Lung (tissue), 12 donors: ENCODE results near the gene TIAM2. TPM values are rescaled to one million over a fixed set of nuclear protein-coding genes. Genes with fewer than 3 reads are reported as not detected.

Source experiments
- ATAC-seq: fragments of 200-7000 bp; cut with Tn5 transposase; one replicate; pipeline ENCODE4 v1.9.1; 2020; ENCODE audit warnings: moderate number of reproducible peaks; ENCODE audit not compliant: insufficient read depth, low FRiP score
- DNase-seq, 3 donors: peaks; one replicate each; pipeline ENCODE4 v3.0.0-alpha.2; 2013 to 2017
- H3K27ac ChIP-seq, 2 donors: one replicate each; pipeline ENCODE4 v1.5.1; 2013; ENCODE audit warnings: mild to moderate bottlenecking in 2 of 2, moderate library complexity in 2 of 2, control low read depth in 1 of 2, inconsistent platforms in 1 of 2, low read depth in 1 of 2, low read length in 1 of 2
- H3K27me3 ChIP-seq, 3 donors: one replicate each; pipeline ENCODE4 v1.5.1; 2013; ENCODE audit warnings: low read length in 2 of 3; ENCODE audit not compliant: control insufficient read depth in 3 of 3, insufficient read depth in 3 of 3
- H3K36me3 ChIP-seq, 4 donors: one replicate each; pipeline ENCODE4 v1.5.1; 2013; ENCODE audit warnings: low read length in 4 of 4, mild to moderate bottlenecking in 1 of 4, moderate library complexity in 1 of 4; ENCODE audit not compliant: control insufficient read depth in 4 of 4, insufficient read depth in 4 of 4
- H3K4me1 ChIP-seq, 5 donors: one replicate each; pipeline ENCODE4 v1.5.1; 2013; ENCODE audit warnings: low read length in 5 of 5, mild to moderate bottlenecking in 2 of 5, moderate library complexity in 1 of 5; ENCODE audit not compliant: control insufficient read depth in 5 of 5, insufficient read depth in 5 of 5
- H3K4me3 ChIP-seq: one replicate; pipeline ENCODE4 v1.5.1; 2013; ENCODE audit warnings: mild to moderate bottlenecking, control low read depth, moderate library complexity
- H3K9ac ChIP-seq, 2 donors: one replicate each; pipeline ENCODE4 v1.5.1; 2013; ENCODE audit warnings: low read length in 2 of 2, control low read depth in 1 of 2; ENCODE audit not compliant: insufficient read depth in 1 of 2
- H3K9me3 ChIP-seq, 4 donors: one replicate each; pipeline ENCODE4 v1.5.1; 2013; ENCODE audit warnings: low read length in 3 of 4, mild to moderate bottlenecking in 1 of 4, moderate library complexity in 1 of 4; ENCODE audit not compliant: control insufficient read depth in 4 of 4, insufficient read depth in 3 of 4
- CTCF ChIP-seq: IDR thresholded peaks from 2 replicates; pipeline ENCODE4 v1.5.1; 2012; ENCODE audit warnings: mild to moderate bottlenecking; ENCODE audit errors: control extremely low read depth, extremely low read depth
- WGBS, 2 donors: extraction: QIAGEN DNeasy Blood & Tissue Kit; methylation state at CpG; one replicate each; pipeline ENCODE4 v1.1.7; 2013; 5-methylcytosine and 5-hydroxymethylcytosine counted together
- polyA plus RNA-seq, 2 donors: library from polyadenylated mRNA; stranded (reverse); fragments of 200-250 nt; gene quantifications; one replicate each; pipeline ENCODE4 v1.2.1, GENCODE V29; 2013
- total RNA-seq, 2 donors: library from RNA; depleted of rRNA in 1 of 2; stranded (reverse); fragments of >200 nt in 1 of 2; gene quantifications; one replicate each; pipeline ENCODE4 v1.2.1, GENCODE V29; 2014 to 2021
- donor health status: control.
- donor health status: control.
- donor health status: Bipolar disorder and iron deficiency.
- donor health status: healthy.
- donor health status: DM: yes; HTN: yes; CAD: no.

The TIAM2 gene
- total and polyA plus RNA-seq, 4 donors = 1.8 to 17.5 (median 4.1) TPM

GRCh38 chr6:155269765-155270164 lies 274.6 kb downstream of the TIAM2 start:
- peaks cover 0 to 4% (median under 1%) of the 10 kb centered on the region in 4 donors for H3K36me3 ChIP-seq
- no peak overlapping the region for H3K9ac ChIP-seq
- no peak for TF ChIP-seq CTCF
- H3K4me1 ChIP-seq = peaks cover 0 to 45% (median 10%) of the 10 kb centered on the region in 5 donors
- DNase-seq (no peak), ATAC-seq (no peak)
- no peaks in the 10 kb centered on the region for H3K27me3 ChIP-seq
- H3K9me3 ChIP-seq = no peaks in the 10 kb centered on the region
- 66 to 78% methylated on average over 3 of the region's 3 CpGs for WGBS, 2 donors
- H3K4me3 ChIP-seq = no peak overlapping the region
- no peak overlapping the region for H3K27ac ChIP-seq

GRCh38 chr6:155270561-155271091 lies 275.5 kb downstream of the TIAM2 start:
- no peaks in the 10 kb centered on the region for H3K9me3 ChIP-seq
- no peak overlapping the region for H3K9ac ChIP-seq
- peaks cover 0 to 6% (median 2%) of the 10 kb centered on the region in 4 donors for H3K36me3 ChIP-seq
- peak; percentile 88 to 92 (median 89) for DNase-seq
- H3K4me3 ChIP-seq = no peak overlapping the region
- ATAC-seq = no peak
- H3K4me1 ChIP-seq = peaks cover 0 to 45% (median 10%) of the 10 kb centered on the region in 5 donors
- WGBS, 2 donors = 85 to 88% methylated on average over 7 of the region's 7 CpGs
- H3K27ac ChIP-seq = no peak overlapping the region
- TF ChIP-seq CTCF = no peak
- H3K27me3 ChIP-seq = no peaks in the 10 kb centered on the region

- H3K27ac ChIP-seq = no peak overlapping the region
- H3K4me1 ChIP-seq = peaks cover 0 to 45% (median 11%) of the 10 kb centered on the region in 5 donors
- DNase-seq (no peak), ATAC-seq (no peak)
- no peaks in the 10 kb centered on the region for H3K27me3 ChIP-seq
- no peaks in the 10 kb centered on the region for H3K9me3 ChIP-seq
- no peak overlapping the region for H3K4me3 ChIP-seq
- no peak overlapping the region for H3K9ac ChIP-seq
- H3K36me3 ChIP-seq = peaks cover 0 to 8% (median 3%) of the 10 kb centered on the region in 4 donors
- no peak for TF ChIP-seq CTCF
Observed at GRCh38 chr6:155271145-155271544, 276.0 kb downstream of the TIAM2 start.
